ENCODE data around the gene MCL1.
"Not testable (repeated sequence)": the region's sequence is repeated elsewhere in the genome, so short reads cannot be mapped to it uniquely, and the experiment has no call there.

DNA sequence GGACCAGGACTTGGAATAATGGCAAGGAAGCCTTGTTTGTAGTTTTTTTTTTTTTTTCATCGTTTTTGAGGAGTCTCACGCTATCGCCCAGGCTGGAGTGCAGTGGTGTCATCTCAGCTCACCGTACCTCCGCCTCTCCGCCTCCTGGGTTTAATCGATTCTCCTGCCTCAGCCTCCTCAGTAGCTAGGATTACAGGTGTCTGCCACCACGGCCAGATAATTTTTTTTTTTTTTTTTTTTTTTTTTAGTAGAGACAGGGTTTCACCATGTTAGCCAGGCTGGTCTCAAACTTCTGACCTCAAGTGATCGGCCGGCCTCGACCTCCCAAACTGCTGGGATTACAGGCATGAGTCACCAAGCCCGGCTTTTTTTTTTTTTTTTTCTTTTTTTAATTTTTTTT, 23.0 kb upstream of the MCL1 start:
- TF ChIP-seq, protein P1, sequence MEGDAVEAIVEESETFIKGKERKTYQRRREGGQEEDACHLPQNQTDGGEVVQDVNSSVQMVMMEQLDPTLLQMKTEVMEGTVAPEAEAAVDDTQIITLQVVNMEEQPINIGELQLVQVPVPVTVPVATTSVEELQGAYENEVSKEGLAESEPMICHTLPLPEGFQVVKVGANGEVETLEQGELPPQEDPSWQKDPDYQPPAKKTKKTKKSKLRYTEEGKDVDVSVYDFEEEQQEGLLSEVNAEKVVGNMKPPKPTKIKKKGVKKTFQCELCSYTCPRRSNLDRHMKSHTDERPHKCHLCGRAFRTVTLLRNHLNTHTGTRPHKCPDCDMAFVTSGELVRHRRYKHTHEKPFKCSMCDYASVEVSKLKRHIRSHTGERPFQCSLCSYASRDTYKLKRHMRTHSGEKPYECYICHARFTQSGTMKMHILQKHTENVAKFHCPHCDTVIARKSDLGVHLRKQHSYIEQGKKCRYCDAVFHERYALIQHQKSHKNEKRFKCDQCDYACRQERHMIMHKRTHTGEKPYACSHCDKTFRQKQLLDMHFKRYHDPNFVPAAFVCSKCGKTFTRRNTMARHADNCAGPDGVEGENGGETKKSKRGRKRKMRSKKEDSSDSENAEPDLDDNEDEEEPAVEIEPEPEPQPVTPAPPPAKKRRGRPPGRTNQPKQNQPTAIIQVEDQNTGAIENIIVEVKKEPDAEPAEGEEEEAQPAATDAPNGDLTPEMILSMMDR (IDR thresholded peaks at IDR 0.05): not testable (repeated sequence)
- not testable (repeated sequence) for TF ChIP-seq POLR2A, POLR2AphosphoS5 (IDR thresholded peaks at IDR 0.05)

All from prostate gland (tissue), 2 donors.